Naive thymus-derived CD8-positive, alpha-beta T cell (primary cell): ENCODE results near the gene ZNF106. TPM values are rescaled to one million over a fixed set of nuclear protein-coding genes. Genes with fewer than 3 reads are reported as not detected.

Experiments
- ATAC-seq, 2 donors: fragments of 150-1000 bp; cut with Tn5 transposase in 1 of 2; sonication (Bioruptor Pico), chemical (Tn5 transposase) in 1 of 2; 1 replicate in 1 of 2; 2 replicates in 1 of 2; pipeline ENCODE4 v1.10.0; 2021; ENCODE audit warnings: mild to moderate bottlenecking in 2 of 2, moderate library complexity in 2 of 2
- POLR2A ChIA-PET: fragments of 350-600 bp; sonication (Branson Sonifier 250); formaldehyde crosslinking; loops from one replicate; lab custom pipeline; 2021; ENCODE audit warnings: antibody characterized with exemption; lab: Charles Lee
- DNase-seq, 10 donors: peaks; one replicate each; pipeline versions ENCODE4 v3.0.0 to v3.0.0-alpha.2; 2020 to 2022
- H3K27ac Mint-ChIP-seq, 10 donors: one replicate each; pipeline ENCODE4 v1.8.0; 2020 to 2022; ENCODE audit warnings: mild to moderate bottlenecking in 10 of 10, mixed read lengths in 10 of 10, moderate library complexity in 4 of 10, inconsistent platforms in 1 of 10
- H3K27me3 Mint-ChIP-seq, 5 donors: one replicate each; pipeline ENCODE4 v1.8.0; 2021 to 2022; ENCODE audit warnings: mixed read lengths in 5 of 5
- H3K36me3 Mint-ChIP-seq, 3 donors: one replicate each; pipeline ENCODE4 v1.8.0; 2020 to 2022; ENCODE audit warnings: mixed read lengths in 3 of 3, mild to moderate bottlenecking in 2 of 3, inconsistent platforms in 1 of 3
- H3K4me1 Mint-ChIP-seq, 4 donors: one replicate each; pipeline ENCODE4 v1.8.0; 2021 to 2022; ENCODE audit warnings: mixed read lengths in 4 of 4
- H3K4me3 Mint-ChIP-seq, 10 donors: one replicate each; pipeline ENCODE4 v1.8.0; 2020 to 2022; ENCODE audit warnings: mild to moderate bottlenecking in 10 of 10, mixed read lengths in 10 of 10, moderate library complexity in 6 of 10, inconsistent platforms in 1 of 10
- H3K9me3 Mint-ChIP-seq, 9 donors: one replicate each; pipeline ENCODE4 v1.8.0; 2020 to 2022; ENCODE audit warnings: mixed read lengths in 9 of 9, mild to moderate bottlenecking in 3 of 9, inconsistent platforms in 1 of 9, moderate library complexity in 1 of 9
- polyA plus RNA-seq, 3 donors: library from polyadenylated mRNA; unstranded; fragments of 300-500 nt; fragmentation: Illumina TruSeq; gene quantifications; one replicate each; pipeline ENCODE4 v1.2.3, GENCODE V29; 2021
- total RNA-seq, 8 experiments: library from RNA in 2 of 8; stranded (reverse) in 2 of 8; gene quantifications; one replicate each; pipeline ENCODE4 v1.2.3 and lab custom pipeline; 2021 to 2026

ZNF106 gene
- total and polyA plus RNA-seq, 5 experiments from 2014 or later = 26.8 to 39.6 (median 36.7) TPM

- peaks cover 0 to 38% (median 8%) of the 10 kb centered on the region in 3 donors for H3K36me3 Mint-ChIP-seq
- ATAC-seq (no peak), DNase-seq (no peak)
- POLR2A ChIA-PET = interaction anchor here (1.8 kb wide), 1 partner anchor 20 kb away, joined by 5 read pairs; the partner anchor contains the start of gene ZNF106
- H3K9me3 Mint-ChIP-seq = no peaks in the 10 kb centered on the region
- peaks cover 11 to 18% (median 12%) of the 10 kb centered on the region in 4 donors for H3K4me1 Mint-ChIP-seq
- H3K27me3 Mint-ChIP-seq = no peaks in the 10 kb centered on the region
- peak overlapping the region in 5 of 10 donors; percentile 8 to 83 (median 76) for H3K27ac Mint-ChIP-seq
- no peak overlapping the region for H3K4me3 Mint-ChIP-seq
Measured at GRCh38 chr15:42471002-42471401, 19.9 kb downstream of the ZNF106 start.

- Mint-ChIP-seq H3K27me3 (no peaks in the 10 kb centered on the region), H3K4me1 (peaks cover 2 to 16% (median 8%) of the 10 kb centered on the region in 4 donors), H3K36me3 (peaks cover 0 to 67% (median 25%) of the 10 kb centered on the region in 3 donors), H3K4me3 (no peak overlapping the region), H3K27ac (no peak overlapping the region), H3K9me3 (no peaks in the 10 kb centered on the region)
- no peak for DNase-seq
- no peak for ATAC-seq
- POLR2A ChIA-PET = no interaction called here
Measured at GRCh38 chr15:42465520-42466259, 25.3 kb downstream of the ZNF106 start.

- H3K27me3 Mint-ChIP-seq = no peaks in the 10 kb centered on the region
- POLR2A ChIA-PET = no interaction called here
- ATAC-seq = no peak
- DNase-seq = no peak
- H3K9me3 Mint-ChIP-seq = no peaks in the 10 kb centered on the region
- H3K4me1 Mint-ChIP-seq = peaks cover 4 to 26% (median 14%) of the 10 kb centered on the region in 4 donors
- H3K4me3 Mint-ChIP-seq = no peak overlapping the region
- peaks cover 0 to 59% (median 19%) of the 10 kb centered on the region in 3 donors for H3K36me3 Mint-ChIP-seq
- H3K27ac Mint-ChIP-seq = peak overlapping the region in 2 of 10 donors; percentile 28 to 58
Measured at GRCh38 chr15:42461261-42461660, 29.7 kb downstream of the ZNF106 start.

- Mint-ChIP-seq H3K27ac (peak overlapping the region in 2 of 10 donors; percentile 37 to 71), H3K27me3 (no peaks in the 10 kb centered on the region), H3K4me1 (peaks cover 4 to 26% (median 12%) of the 10 kb centered on the region in 4 donors), H3K9me3 (no peaks in the 10 kb centered on the region), H3K36me3 (peaks cover 0 to 44% (median 3%) of the 10 kb centered on the region in 3 donors), H3K4me3 (no peak overlapping the region)
- DNase-seq (no peak), ATAC-seq (no peak)
- POLR2A ChIA-PET = interaction anchor here (0.6 kb wide), 1 partner anchor 1180 kb away, joined by 6 read pairs; no protein-coding TSS in a partner anchor
Measured at GRCh38 chr15:42457445-42458442, 33.2 kb downstream of the ZNF106 start.

- POLR2A ChIA-PET = no interaction called here
- Mint-ChIP-seq H3K4me1 (peaks cover 4 to 26% (median 12%) of the 10 kb centered on the region in 4 donors), H3K36me3 (peaks cover 0 to 44% (median 3%) of the 10 kb centered on the region in 3 donors), H3K27ac (peak overlapping the region in 1 of 10 donors; percentile 71), H3K4me3 (no peak overlapping the region), H3K27me3 (no peaks in the 10 kb centered on the region), H3K9me3 (no peaks in the 10 kb centered on the region)
- ATAC-seq (no peak), DNase-seq (no peak)
Measured at GRCh38 chr15:42456971-42457370, 34.0 kb downstream of the ZNF106 start.

- ATAC-seq = no peak
- Mint-ChIP-seq H3K4me3 (no peak overlapping the region), H3K9me3 (no peaks in the 10 kb centered on the region), H3K4me1 (peaks cover 4 to 23% (median 10%) of the 10 kb centered on the region in 4 donors), H3K36me3 (peaks cover 0 to 44% (median 6%) of the 10 kb centered on the region in 3 donors), H3K27me3 (no peaks in the 10 kb centered on the region), H3K27ac (no peak overlapping the region)
- DNase-seq = no peak
- POLR2A ChIA-PET = no interaction called here
Measured at GRCh38 chr15:42456531-42456930, 34.4 kb downstream of the ZNF106 start.

- DNase-seq (no peak), ATAC-seq (no peak)
- POLR2A ChIA-PET = interaction anchor here (0.7 to 1.0 kb wide), 2 partner anchors 15 to 18 kb away, joined by 3 read pairs; no protein-coding TSS in a partner anchor
- Mint-ChIP-seq H3K36me3 (peaks cover 0 to 61% (median 17%) of the 10 kb centered on the region in 3 donors), H3K27ac (no peak overlapping the region), H3K4me1 (peaks cover 0 to 14% (median 4%) of the 10 kb centered on the region in 4 donors), H3K27me3 (no peaks in the 10 kb centered on the region), H3K4me3 (no peak overlapping the region), H3K9me3 (no peaks in the 10 kb centered on the region)
Measured at GRCh38 chr15:42453826-42454225, 37.1 kb downstream of the ZNF106 start.

- Mint-ChIP-seq H3K4me1 (peaks cover 0 to 2% (median 0%) of the 10 kb centered on the region in 4 donors), H3K36me3 (peaks cover 0 to 80% (median 27%) of the 10 kb centered on the region in 3 donors), H3K27me3 (no peaks in the 10 kb centered on the region), H3K9me3 (no peaks in the 10 kb centered on the region), H3K4me3 (no peak overlapping the region), H3K27ac (no peak overlapping the region)
- POLR2A ChIA-PET = no interaction called here
- ATAC-seq (no peak), DNase-seq (no peak)
Measured at GRCh38 chr15:42450425-42450790, 40.5 kb downstream of the ZNF106 start.

- DNase-seq (no peak), ATAC-seq (no peak)
- Mint-ChIP-seq H3K4me3 (no peak overlapping the region), H3K4me1 (peaks cover 0 to 2% (median 0%) of the 10 kb centered on the region in 4 donors), H3K36me3 (peaks cover 0 to 83% (median 32%) of the 10 kb centered on the region in 3 donors), H3K9me3 (no peaks in the 10 kb centered on the region), H3K27me3 (no peaks in the 10 kb centered on the region), H3K27ac (peak overlapping the region in 1 of 10 donors; percentile 30)
- POLR2A ChIA-PET = no interaction called here
Measured at GRCh38 chr15:42449770-42450424, 41.0 kb downstream of the ZNF106 start.

GRCh38 chr15:42448281-42448680 lies 42.7 kb downstream of the ZNF106 start:
- H3K27ac Mint-ChIP-seq = no peak overlapping the region
- no peak for DNase-seq
- no peak for ATAC-seq
- POLR2A ChIA-PET = no interaction called here
- H3K36me3 Mint-ChIP-seq = peaks cover 0 to 84% (median 31%) of the 10 kb centered on the region in 3 donors
- H3K4me1 Mint-ChIP-seq = peaks cover 0 to 2% (median 0%) of the 10 kb centered on the region in 4 donors
- H3K9me3 Mint-ChIP-seq = no peaks in the 10 kb centered on the region
- no peak overlapping the region for H3K4me3 Mint-ChIP-seq
- no peaks in the 10 kb centered on the region for H3K27me3 Mint-ChIP-seq

- POLR2A ChIA-PET = no interaction called here
- DNase-seq (no peak), ATAC-seq (no peak)
- H3K27me3 Mint-ChIP-seq = no peaks in the 10 kb centered on the region
- H3K36me3 Mint-ChIP-seq = peaks cover 0 to 88% (median 31%) of the 10 kb centered on the region in 3 donors
- no peak overlapping the region for H3K4me3 Mint-ChIP-seq
- no peaks in the 10 kb centered on the region for H3K9me3 Mint-ChIP-seq
- no peak overlapping the region for H3K27ac Mint-ChIP-seq
- H3K4me1 Mint-ChIP-seq = peaks cover 0 to 2% (median 0%) of the 10 kb centered on the region in 4 donors
Measured at GRCh38 chr15:42447599-42447998, 43.3 kb downstream of the ZNF106 start.

GRCh38 chr15:42445551-42445950 lies 45.4 kb downstream of the ZNF106 start:
- peaks cover 0 to 2% (median 0%) of the 10 kb centered on the region in 4 donors for H3K4me1 Mint-ChIP-seq
- no peaks in the 10 kb centered on the region for H3K9me3 Mint-ChIP-seq
- ATAC-seq (no peak), DNase-seq (no peak)
- no peak overlapping the region for H3K4me3 Mint-ChIP-seq
- peaks cover 4 to 83% (median 30%) of the 10 kb centered on the region in 3 donors for H3K36me3 Mint-ChIP-seq
- no peaks in the 10 kb centered on the region for H3K27me3 Mint-ChIP-seq
- H3K27ac Mint-ChIP-seq = peak overlapping the region in 2 of 10 donors; percentile 2 to 71
- POLR2A ChIA-PET = no interaction called here
